GM18858 (cell line): Measurements from ENCODE around the gene MAPKAP1.

ENCODE experiments used
- ATAC-seq: cut with Tn5 transposase; IDR thresholded peaks from one replicate; pipeline ENCODE4 v1.9.1; 2021; ENCODE audit not compliant: unreplicated experiment

MAPKAP1 gene

GRCh38 chr9:125463926-125464325, 243.1 kb downstream of the MAPKAP1 start:
- no peak for ATAC-seq

- ATAC-seq, result no peak
Measured at GRCh38 chr9:125462861-125463291, 244.1 kb downstream of the MAPKAP1 start.

DNA sequence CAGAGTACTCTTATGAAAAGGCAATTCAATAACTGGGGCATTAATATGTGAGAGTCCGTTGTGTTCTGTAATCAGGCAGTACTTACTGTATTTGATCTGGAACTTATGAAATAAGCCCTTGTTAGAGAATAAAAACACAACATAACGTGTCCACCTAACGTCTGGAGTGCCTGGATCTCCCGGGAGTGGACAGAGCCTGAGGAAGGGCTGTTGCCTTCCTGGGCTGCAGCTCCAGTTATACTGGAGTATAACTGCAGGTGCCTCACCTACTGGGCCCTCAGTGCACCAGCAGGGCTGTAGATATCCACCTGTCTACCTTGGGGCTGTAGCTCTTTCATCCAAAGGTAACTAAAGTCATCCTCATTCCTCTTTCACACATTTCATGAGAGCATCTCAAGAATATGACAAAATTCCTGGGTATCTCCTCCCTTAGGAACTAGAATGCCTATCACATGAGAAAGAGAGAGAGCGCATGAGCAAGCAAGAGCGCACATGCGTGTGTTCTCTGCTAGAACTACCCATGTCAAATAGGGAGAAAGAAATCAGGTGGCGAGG, 245.3 kb downstream of the MAPKAP1 start:
- ATAC-seq, result no peak

DNA sequence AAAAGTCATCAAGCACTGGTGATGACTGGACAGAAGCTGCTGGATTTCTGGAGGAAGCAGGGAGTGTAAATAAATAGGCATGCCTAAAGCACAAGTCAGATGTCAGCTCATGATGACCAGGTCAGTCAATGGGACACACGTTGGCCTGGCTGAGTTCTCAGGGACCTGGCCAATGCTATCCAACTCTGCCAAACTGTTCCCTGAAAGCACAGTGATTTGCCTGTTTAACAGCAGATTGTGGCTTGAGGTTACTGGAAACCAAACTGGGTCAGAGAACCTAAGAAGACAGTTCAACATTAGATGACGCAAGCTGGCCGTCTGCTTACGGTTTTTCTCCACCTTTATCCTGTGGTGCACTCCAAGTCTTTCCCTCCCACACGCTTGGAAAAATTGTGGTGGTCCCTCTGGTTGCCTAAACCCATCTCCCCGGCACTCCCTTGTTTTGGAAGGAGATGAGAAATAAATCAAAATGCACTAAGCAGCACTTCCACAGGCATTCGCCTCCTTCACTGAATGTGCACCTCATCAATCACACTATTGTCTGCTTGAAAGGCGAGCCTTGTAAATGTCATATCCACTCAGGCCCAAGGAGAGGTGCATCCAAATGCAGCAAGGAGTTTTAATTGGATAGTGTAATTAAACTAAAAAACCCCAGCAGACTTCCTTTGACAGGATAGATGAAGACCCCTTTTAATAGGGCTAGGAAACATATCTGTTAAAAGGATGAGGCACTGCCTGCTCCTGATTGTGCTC, 245.9 kb downstream of the MAPKAP1 start:
- ATAC-seq, result no peak

DNA sequence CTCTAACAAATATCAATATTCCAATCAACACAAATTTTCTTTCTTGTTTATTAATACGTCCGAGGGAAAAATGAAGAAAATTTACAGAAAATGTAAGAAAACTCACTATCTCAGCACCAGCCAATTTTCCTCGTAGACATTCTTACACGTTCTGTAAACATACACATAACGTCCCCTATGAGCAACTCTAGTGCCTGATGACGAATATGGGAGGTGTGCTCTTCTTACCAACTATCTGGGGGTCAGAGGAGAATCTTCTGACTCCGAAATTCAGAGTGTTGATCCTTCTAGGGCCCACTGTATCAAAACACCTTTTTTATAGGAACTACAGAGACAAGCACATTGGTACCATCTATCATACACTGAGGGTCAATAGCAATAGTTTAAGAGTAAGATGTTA, 246.7 kb downstream of the MAPKAP1 start:
- ATAC-seq, result no peak

DNA sequence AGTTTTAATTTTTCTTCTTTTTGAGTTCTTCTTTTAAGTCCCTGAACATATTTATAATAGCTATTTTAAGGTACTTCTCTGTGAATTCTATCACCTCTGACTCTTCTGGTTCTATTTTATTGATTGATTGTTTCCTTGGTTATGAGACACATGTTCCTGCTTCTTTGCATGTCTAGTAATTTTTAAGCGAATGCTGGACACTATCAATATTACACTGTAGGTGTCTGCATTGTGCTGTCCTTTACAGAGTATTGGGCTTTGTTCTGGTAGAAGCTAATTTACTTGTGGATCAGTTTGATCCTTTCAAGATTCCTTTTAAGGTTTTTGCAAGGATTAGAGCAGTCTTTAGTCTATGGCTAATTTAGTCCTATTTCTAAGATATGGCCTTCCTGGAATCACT, 249.7 kb downstream of the MAPKAP1 start:
- ATAC-seq, result no peak

- no peak for ATAC-seq
Measured at GRCh38 chr9:125455876-125456275, 251.1 kb downstream of the MAPKAP1 start.

GRCh38 chr9:125455132-125455531, 251.9 kb downstream of the MAPKAP1 start:
- ATAC-seq, result no peak

- no peak for ATAC-seq
Measured at GRCh38 chr9:125447202-125447802, 259.7 kb downstream of the MAPKAP1 start.

- peak; percentile 95 for ATAC-seq
Measured at GRCh38 chr9:125446561-125447094, 260.4 kb downstream of the MAPKAP1 start.

DNA sequence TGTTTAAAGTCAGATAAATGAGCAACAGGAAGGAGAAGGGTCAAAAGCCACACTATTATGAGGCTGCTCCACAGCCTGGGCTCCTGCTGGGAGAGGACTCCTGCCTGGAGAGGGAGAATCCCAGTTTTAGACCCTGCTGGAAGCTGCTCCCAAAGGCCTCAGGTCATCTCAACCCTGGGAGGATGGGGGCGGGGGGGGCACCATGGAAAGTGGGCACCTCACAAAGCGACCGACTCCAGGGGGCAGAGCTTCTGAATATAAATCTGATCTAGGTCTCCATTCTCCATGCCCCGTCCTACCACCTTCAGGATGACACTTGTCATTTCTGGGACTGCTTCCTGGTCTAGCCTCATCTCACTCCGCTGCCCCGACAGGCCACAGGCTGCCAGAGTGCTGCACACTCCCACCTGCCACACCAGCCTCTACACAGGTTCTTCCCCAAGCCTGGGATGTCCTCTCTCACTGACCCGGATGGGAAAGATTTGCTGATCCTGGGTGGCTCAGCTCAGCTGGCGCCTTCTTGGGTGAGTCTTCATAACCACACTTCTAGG, 262.0 kb downstream of the MAPKAP1 start:
- ATAC-seq, result no peak

DNA sequence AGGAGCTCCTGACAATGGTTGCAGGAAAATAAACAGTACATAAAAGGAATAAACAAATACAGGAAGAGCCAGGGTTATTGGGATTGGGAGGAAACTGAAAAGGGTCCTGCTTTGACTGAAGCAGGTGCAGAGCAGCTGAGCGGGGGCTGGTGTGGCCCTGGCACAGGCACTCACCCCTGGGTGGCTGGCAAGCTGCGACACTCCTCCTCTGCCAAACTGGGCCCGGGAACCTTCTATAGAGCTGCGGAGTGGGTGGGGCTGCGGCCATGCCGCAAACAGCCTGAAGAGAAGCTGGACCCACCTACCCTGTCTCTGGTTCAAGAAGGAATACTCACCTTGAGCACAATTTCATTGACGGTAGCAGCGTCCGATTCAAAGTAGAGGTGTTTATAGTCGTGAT, 262.8 kb downstream of the MAPKAP1 start:
- ATAC-seq, result no peak

DNA sequence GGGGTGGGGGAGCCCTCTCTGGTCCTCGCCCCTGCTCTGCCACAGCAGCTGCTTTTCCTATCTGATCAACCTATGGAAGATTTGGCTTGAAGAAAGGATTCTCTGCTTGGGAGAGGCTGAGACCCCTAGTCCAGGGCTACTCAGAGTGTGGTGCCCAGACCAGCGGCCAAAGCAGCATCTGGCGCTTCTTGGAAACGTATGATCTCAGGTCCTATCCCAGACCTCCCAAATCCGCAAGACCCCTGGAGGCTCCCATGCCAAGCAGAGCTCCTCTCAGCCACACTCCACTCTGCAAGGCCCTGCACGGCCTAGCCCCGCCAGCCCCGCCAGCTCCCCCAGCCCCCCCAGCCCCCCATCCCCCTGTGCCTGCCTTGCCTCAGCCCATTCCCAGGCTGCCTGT, 263.6 kb downstream of the MAPKAP1 start:
- no peak for ATAC-seq

- no peak for ATAC-seq
Measured at GRCh38 chr9:125442452-125442851, 264.6 kb downstream of the MAPKAP1 start.

DNA sequence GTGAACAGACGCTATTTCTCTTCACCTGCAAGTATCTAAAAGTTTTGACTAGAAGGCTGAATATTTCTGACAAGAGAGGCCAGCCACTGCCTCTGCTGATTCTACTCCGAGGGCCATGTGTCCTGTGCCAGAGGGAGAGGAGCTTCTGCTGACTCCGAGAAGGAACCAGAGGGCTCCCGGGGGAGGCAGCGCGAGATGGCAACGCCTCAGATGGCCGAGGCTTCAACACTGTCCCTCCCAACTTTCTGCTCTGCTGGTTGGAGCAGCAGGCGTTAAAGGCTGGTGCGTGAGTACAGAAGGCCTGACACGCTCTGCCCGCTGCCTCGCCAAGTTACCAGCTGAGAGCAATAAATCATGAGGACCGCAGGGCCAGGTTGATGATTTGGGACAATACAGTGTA, 266.6 kb downstream of the MAPKAP1 start:
- no peak for ATAC-seq

DNA sequence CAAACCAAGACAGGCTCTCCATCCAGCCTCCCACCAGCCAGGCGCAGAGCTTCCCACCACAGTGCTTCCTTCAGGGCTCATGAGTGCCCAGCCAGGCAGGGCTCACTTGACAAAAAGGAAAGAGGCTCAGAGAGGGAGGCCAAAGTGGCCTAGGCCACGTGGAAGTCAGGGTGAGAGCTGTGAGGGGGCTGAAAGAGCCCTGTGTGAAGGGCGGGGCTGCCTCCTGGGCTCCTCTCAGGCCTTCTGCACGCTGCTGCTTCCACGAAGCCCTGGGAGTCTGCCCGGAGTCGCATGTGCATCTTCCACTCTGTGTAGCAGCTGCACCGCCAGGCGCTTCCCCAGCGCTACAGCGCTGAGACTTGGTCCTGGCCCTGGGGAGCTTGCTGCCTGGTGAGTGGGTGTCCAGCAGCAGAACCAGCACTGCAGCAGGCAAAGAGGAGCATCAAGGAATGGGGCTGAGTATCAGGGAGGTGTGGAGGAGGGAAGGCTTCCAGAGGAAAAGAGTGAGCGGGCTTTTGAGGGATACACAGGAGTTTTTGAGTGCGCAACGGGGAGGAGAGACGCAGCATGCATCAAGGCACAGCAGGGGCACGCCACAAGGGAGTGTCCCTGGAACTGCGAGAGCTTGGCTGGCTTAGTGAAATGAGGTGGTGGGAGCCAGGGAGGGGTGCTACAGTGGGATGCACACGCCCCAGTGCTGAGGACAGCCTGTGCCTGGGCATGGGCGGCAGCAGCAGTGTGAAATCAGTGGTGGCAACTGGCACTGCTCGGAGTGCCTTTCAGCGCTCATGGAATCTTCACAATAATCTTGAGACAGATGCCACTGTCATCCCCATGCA, 267.4 kb downstream of the MAPKAP1 start:
- ATAC-seq, result no peak

- ATAC-seq, result no peak
Measured at GRCh38 chr9:125438506-125439433, 268.2 kb downstream of the MAPKAP1 start.

DNA sequence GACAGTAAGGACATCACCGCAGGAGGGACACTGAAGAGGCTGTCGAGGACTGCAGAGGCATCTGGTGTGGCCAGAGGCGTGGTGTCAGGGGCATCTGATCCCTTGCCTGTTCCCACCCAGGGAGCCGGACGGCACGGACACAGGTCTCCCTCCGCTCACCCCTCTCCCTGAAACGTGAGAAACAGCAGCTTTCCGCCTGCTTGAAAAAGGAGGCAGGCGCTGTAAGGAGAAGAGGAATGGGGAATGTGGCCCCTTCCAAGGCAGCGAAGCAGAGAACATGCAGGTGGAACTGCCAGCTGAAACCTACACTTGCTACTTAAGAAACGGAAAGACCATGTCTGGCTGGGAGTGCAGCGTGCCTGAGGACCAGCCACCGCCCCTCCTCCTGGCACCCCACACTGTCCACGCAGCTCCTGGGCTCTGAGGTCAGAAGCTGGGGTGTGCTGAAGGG, 269.2 kb downstream of the MAPKAP1 start:
- no peak for ATAC-seq

DNA sequence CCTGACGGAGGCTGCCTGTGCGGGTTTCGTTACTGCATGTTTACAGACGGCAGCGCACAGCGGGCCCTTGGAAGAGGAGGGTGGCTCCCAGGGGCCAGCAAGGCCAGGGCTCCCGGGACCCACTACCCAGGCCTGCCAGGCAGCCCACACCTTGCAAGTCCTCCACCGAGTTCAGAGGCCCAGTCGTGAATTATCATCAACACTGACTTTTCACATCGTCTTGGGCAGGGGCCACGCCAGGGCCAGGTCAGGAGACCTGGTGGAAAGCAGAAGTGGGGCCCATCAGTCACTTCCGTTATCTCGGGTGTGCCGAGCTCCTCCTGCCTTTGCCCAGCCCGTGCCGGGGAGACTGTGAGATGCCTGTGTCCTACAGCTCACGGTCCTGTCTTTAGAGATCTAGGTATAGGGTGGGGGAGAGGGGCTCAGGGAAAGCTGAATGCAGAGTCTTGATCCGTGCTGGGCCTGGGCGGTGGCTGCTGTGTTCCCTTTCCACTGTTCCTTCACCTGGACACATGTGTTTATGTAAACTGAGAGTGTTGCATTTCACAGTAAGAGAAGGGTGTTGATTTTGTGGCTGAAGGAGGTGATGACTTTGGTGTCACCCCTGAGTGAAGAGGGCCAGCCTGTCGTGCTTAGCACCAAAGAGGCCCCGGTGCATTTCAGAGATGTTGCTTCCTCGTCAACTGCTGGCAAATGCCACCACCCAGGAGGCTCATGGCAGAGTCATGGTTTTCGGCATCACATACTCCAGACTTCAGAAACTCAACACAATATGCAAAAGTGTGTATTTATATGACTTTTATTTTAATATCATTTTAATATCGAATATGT, 270.2 kb downstream of the MAPKAP1 start:
- no peak for ATAC-seq
